GM23338 (cell line): ENCODE measurements around the gene VPS50. TPM values are rescaled to one million over a fixed set of nuclear protein-coding genes. Genes with fewer than 3 reads are reported as not detected.

Source experiments
- ATAC-seq: fragments of 200-7000 bp; cut with Tn5 transposase; 3 replicates; pipeline ENCODE4 v1.9.1; 2020
- DNase-seq: peaks from one replicate; pipeline ENCODE4 v3.0.0-alpha.2; 2015; ENCODE audit warnings: low spot score
- H2AFZ ChIP-seq: fragments of 200-600 bp; sonication (generic); 2 replicates; pipeline ENCODE4 v1.8.0; 2016; ENCODE audit warnings: antibody characterized with exemption, mild to moderate bottlenecking, moderate library complexity
- H3F3A ChIP-seq: fragments of 200-600 bp; sonication (generic); replicated peaks from 2 replicates; pipeline ENCODE4 v1.8.0; 2017; ENCODE audit warnings: antibody characterized with exemption, mixed run types, low read depth
- H3K27ac ChIP-seq: fragments of 200-600 bp; sonication (generic); 2 replicates; pipeline ENCODE4 v1.6.1; 2016; ENCODE audit warnings: low read depth
- H3K27me3 ChIP-seq: fragments of 200-600 bp; sonication (generic); 2 replicates; pipeline ENCODE4 v1.8.0; 2016; ENCODE audit warnings: mild to moderate bottlenecking, mixed run types, moderate library complexity; ENCODE audit not compliant: insufficient read depth
- H3K36me3 ChIP-seq: fragments of 200-600 bp; sonication (generic); 2 replicates; pipeline ENCODE4 v1.8.0; 2016; ENCODE audit warnings: mild to moderate bottlenecking; ENCODE audit not compliant: insufficient read depth
- H3K4me1 ChIP-seq: fragments of 200-600 bp; sonication (generic); 2 replicates; pipeline ENCODE4 v1.8.0; 2016; ENCODE audit warnings: mild to moderate bottlenecking, moderate library complexity; ENCODE audit not compliant: insufficient read depth
- H3K4me2 ChIP-seq: fragments of 200-600 bp; sonication (generic); 2 replicates; pipeline ENCODE4 v1.7.1; 2017; ENCODE audit warnings: mixed run types
- H3K4me3 ChIP-seq: fragments of 200-600 bp; sonication (generic); 2 replicates; pipeline ENCODE4 v1.6.1; 2016; ENCODE audit warnings: mixed run types
- H3K79me2 ChIP-seq: fragments of 200-600 bp; sonication (generic); replicated peaks from 2 replicates; pipeline ENCODE4 v1.8.0; 2017; ENCODE audit warnings: mild to moderate bottlenecking; ENCODE audit not compliant: insufficient read depth
- H3K9me2 ChIP-seq: fragments of 200-600 bp; sonication (generic); 2 replicates; pipeline ENCODE4 v1.8.0; 2017; ENCODE audit not compliant: insufficient read depth
- H4K20me1 ChIP-seq: fragments of 200-600 bp; sonication (generic); replicated peaks from 2 replicates; pipeline ENCODE4 v1.8.0; 2017; ENCODE audit warnings: mild to moderate bottlenecking; ENCODE audit not compliant: insufficient read depth
- H3K27ac Mint-ChIP-seq: 2 replicates; pipeline ENCODE4 v1.8.0; 2020; ENCODE audit warnings: inconsistent platforms, mild to moderate bottlenecking, moderate library complexity, mixed read lengths
- H3K27me3 Mint-ChIP-seq: 3 replicates; pipeline ENCODE4 v1.8.0; 2022; ENCODE audit warnings: low read depth, mild to moderate bottlenecking, moderate library complexity, mixed read lengths, inconsistent platforms; ENCODE audit not compliant: insufficient read depth, poor library complexity
- H3K36me3 Mint-ChIP-seq: 3 replicates; pipeline ENCODE4 v1.8.0; 2021; ENCODE audit warnings: low read depth, mild to moderate bottlenecking, inconsistent platforms, moderate library complexity, mixed read lengths
- H3K4me1 Mint-ChIP-seq: 3 replicates; pipeline ENCODE4 v1.8.0; 2020; ENCODE audit warnings: mild to moderate bottlenecking, inconsistent platforms, mixed read lengths
- H3K4me3 Mint-ChIP-seq: 3 replicates; pipeline ENCODE4 v1.8.0; 2021; ENCODE audit warnings: moderate library complexity, mild to moderate bottlenecking, inconsistent platforms, mixed read lengths
- H3K9me3 Mint-ChIP-seq: 3 replicates; pipeline ENCODE4 v1.8.0; 2020; ENCODE audit warnings: moderate library complexity, mild to moderate bottlenecking, inconsistent platforms, mixed read lengths
- CREB1 ChIP-seq: fragments of 250-450 bp; sonication (Bioruptor Pico); IDR thresholded peaks from 2 replicates; pipeline ENCODE4 v1.5.0; 2020; ENCODE audit warnings: low read depth, mild to moderate bottlenecking, moderate library complexity
- EZH2 ChIP-seq: fragments of 200-600 bp; sonication (generic); IDR thresholded peaks from one replicate; pipeline ENCODE4 v1.8.0; 2017; ENCODE audit warnings: antibody characterized with exemption, mild to moderate bottlenecking, low read depth; ENCODE audit not compliant: unreplicated experiment
- EZH2phosphoT487 ChIP-seq: fragments of 200-600 bp; sonication (generic); IDR thresholded peaks from one replicate; pipeline ENCODE4 v1.8.1; 2018; ENCODE audit warnings: antibody characterized with exemption; ENCODE audit not compliant: unreplicated experiment
- JUNB ChIP-seq: IDR thresholded peaks from one replicate; pipeline ENCODE4 v1.6.1; 2016; ENCODE audit warnings: antibody characterized with exemption; ENCODE audit not compliant: unreplicated experiment
- NANOG ChIP-seq: IDR thresholded peaks from 2 replicates; pipeline ENCODE4 v1.6.1; 2016; ENCODE audit warnings: antibody characterized with exemption, borderline replicate concordance
- STAT1 ChIP-seq: IDR thresholded peaks from one replicate; pipeline ENCODE4 v1.6.1; 2016; ENCODE audit warnings: antibody characterized with exemption; ENCODE audit not compliant: unreplicated experiment
- ZNF331 ChIP-seq: fragments of 250-450 bp; sonication (Bioruptor Pico); IDR thresholded peaks from 2 replicates; pipeline ENCODE4 v1.5.0; 2020; ENCODE audit warnings: low read depth, mild to moderate bottlenecking, moderate library complexity
- polyA plus RNA-seq: library from polyadenylated mRNA; unstranded; fragments of >200 nt; fragmentation: Nextera tagmentation; extraction: Ambion mirVana; gene quantifications from 2 replicates; pipeline ENCODE4 v1.2.1, GENCODE V29; 2016
- total RNA-seq: library from RNA; depleted of rRNA; stranded (reverse); fragments of >200 nt; shearing (Covaris generic); gene quantifications from 2 replicates; pipeline ENCODE4 v1.2.3, GENCODE V29; 2014
- TF ChIP-seq, protein P1 (sequence below): IDR thresholded peaks from one replicate; pipeline ENCODE4 v1.6.1; 2018; ENCODE audit warnings: antibody characterized with exemption; ENCODE audit not compliant: unreplicated experiment
- TF ChIP-seq, protein P2 (sequence below): IDR thresholded peaks from 2 replicates; pipeline ENCODE4 v1.6.1; 2016; ENCODE audit warnings: antibody characterized with exemption
- TF ChIP-seq, protein P3 (sequence below), 2 experiments: fragments of 200-600 bp in 1 of 2; sonication (generic) in 1 of 2; conservative IDR thresholded peaks; 2 replicates each; pipeline versions ENCODE4 v1.5.1 to v1.6.1; 2016 to 2017; ENCODE audit warnings: antibody characterized with exemption in 2 of 2, low read depth in 2 of 2, mild to moderate bottlenecking in 2 of 2, moderate library complexity in 1 of 2
- TF ChIP-seq, protein P4 (sequence below): fragments of 250-450 bp; sonication (Bioruptor Pico); IDR thresholded peaks from 2 replicates; pipeline ENCODE4 v1.5.0; 2020; ENCODE audit warnings: mild to moderate bottlenecking, moderate library complexity

The VPS50 gene
- total and polyA plus RNA-seq, 2 experiments from 2014 or later = 4.3 to 12.3 TPM

DNA sequence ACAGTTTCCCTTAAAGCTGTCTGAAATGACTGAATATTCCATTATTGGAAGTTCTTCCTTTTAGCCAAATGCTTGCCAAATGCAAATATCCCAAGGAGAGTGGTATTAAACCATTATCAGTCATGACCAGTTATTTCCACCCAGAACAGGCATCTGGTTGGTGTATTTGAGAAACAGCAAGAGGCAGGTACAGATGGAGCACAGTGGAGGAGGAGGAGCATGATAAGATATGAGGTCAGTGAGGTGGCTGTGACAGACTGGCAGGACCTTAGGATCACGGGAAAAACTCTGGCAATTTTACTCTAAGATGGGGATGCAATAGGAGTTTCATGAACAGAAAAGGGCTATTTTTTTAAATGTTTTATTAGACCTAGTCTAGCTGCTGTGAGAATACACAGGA lies 12.3 kb upstream of the VPS50 start:
- no peak overlapping the region for H3K4me2 ChIP-seq
- H3K27ac ChIP-seq = no peak overlapping the region
- H3K4me1 ChIP-seq = no peaks in the 10 kb centered on the region
- H3K4me3 Mint-ChIP-seq = no peak overlapping the region
- no peaks in the 10 kb centered on the region; the same call in 1 of the 2 replicates for H3K9me2 ChIP-seq
- no peak overlapping the region for H3K4me3 ChIP-seq
- TF ChIP-seq JUNB (no peak), CREB1 (CRISPR knock-in tag) (no peak), EZH2 (no peak), STAT1 (no peak), ZNF331 (CRISPR knock-in tag) (no peak), EZH2phosphoT487 (no peak), NANOG (no peak)
- TF ChIP-seq, protein P1, sequence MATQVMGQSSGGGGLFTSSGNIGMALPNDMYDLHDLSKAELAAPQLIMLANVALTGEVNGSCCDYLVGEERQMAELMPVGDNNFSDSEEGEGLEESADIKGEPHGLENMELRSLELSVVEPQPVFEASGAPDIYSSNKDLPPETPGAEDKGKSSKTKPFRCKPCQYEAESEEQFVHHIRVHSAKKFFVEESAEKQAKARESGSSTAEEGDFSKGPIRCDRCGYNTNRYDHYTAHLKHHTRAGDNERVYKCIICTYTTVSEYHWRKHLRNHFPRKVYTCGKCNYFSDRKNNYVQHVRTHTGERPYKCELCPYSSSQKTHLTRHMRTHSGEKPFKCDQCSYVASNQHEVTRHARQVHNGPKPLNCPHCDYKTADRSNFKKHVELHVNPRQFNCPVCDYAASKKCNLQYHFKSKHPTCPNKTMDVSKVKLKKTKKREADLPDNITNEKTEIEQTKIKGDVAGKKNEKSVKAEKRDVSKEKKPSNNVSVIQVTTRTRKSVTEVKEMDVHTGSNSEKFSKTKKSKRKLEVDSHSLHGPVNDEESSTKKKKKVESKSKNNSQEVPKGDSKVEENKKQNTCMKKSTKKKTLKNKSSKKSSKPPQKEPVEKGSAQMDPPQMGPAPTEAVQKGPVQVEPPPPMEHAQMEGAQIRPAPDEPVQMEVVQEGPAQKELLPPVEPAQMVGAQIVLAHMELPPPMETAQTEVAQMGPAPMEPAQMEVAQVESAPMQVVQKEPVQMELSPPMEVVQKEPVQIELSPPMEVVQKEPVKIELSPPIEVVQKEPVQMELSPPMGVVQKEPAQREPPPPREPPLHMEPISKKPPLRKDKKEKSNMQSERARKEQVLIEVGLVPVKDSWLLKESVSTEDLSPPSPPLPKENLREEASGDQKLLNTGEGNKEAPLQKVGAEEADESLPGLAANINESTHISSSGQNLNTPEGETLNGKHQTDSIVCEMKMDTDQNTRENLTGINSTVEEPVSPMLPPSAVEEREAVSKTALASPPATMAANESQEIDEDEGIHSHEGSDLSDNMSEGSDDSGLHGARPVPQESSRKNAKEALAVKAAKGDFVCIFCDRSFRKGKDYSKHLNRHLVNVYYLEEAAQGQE = no peak
- TF ChIP-seq, protein P2, sequence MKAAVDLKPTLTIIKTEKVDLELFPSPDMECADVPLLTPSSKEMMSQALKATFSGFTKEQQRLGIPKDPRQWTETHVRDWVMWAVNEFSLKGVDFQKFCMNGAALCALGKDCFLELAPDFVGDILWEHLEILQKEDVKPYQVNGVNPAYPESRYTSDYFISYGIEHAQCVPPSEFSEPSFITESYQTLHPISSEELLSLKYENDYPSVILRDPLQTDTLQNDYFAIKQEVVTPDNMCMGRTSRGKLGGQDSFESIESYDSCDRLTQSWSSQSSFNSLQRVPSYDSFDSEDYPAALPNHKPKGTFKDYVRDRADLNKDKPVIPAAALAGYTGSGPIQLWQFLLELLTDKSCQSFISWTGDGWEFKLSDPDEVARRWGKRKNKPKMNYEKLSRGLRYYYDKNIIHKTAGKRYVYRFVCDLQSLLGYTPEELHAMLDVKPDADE = no peak
- TF ChIP-seq, protein P3, sequence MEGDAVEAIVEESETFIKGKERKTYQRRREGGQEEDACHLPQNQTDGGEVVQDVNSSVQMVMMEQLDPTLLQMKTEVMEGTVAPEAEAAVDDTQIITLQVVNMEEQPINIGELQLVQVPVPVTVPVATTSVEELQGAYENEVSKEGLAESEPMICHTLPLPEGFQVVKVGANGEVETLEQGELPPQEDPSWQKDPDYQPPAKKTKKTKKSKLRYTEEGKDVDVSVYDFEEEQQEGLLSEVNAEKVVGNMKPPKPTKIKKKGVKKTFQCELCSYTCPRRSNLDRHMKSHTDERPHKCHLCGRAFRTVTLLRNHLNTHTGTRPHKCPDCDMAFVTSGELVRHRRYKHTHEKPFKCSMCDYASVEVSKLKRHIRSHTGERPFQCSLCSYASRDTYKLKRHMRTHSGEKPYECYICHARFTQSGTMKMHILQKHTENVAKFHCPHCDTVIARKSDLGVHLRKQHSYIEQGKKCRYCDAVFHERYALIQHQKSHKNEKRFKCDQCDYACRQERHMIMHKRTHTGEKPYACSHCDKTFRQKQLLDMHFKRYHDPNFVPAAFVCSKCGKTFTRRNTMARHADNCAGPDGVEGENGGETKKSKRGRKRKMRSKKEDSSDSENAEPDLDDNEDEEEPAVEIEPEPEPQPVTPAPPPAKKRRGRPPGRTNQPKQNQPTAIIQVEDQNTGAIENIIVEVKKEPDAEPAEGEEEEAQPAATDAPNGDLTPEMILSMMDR (conservative IDR thresholded peaks at IDR 0.05; ENCODE audit: low read depth in 2 of 2) = no peak
- TF ChIP-seq, protein P4, sequence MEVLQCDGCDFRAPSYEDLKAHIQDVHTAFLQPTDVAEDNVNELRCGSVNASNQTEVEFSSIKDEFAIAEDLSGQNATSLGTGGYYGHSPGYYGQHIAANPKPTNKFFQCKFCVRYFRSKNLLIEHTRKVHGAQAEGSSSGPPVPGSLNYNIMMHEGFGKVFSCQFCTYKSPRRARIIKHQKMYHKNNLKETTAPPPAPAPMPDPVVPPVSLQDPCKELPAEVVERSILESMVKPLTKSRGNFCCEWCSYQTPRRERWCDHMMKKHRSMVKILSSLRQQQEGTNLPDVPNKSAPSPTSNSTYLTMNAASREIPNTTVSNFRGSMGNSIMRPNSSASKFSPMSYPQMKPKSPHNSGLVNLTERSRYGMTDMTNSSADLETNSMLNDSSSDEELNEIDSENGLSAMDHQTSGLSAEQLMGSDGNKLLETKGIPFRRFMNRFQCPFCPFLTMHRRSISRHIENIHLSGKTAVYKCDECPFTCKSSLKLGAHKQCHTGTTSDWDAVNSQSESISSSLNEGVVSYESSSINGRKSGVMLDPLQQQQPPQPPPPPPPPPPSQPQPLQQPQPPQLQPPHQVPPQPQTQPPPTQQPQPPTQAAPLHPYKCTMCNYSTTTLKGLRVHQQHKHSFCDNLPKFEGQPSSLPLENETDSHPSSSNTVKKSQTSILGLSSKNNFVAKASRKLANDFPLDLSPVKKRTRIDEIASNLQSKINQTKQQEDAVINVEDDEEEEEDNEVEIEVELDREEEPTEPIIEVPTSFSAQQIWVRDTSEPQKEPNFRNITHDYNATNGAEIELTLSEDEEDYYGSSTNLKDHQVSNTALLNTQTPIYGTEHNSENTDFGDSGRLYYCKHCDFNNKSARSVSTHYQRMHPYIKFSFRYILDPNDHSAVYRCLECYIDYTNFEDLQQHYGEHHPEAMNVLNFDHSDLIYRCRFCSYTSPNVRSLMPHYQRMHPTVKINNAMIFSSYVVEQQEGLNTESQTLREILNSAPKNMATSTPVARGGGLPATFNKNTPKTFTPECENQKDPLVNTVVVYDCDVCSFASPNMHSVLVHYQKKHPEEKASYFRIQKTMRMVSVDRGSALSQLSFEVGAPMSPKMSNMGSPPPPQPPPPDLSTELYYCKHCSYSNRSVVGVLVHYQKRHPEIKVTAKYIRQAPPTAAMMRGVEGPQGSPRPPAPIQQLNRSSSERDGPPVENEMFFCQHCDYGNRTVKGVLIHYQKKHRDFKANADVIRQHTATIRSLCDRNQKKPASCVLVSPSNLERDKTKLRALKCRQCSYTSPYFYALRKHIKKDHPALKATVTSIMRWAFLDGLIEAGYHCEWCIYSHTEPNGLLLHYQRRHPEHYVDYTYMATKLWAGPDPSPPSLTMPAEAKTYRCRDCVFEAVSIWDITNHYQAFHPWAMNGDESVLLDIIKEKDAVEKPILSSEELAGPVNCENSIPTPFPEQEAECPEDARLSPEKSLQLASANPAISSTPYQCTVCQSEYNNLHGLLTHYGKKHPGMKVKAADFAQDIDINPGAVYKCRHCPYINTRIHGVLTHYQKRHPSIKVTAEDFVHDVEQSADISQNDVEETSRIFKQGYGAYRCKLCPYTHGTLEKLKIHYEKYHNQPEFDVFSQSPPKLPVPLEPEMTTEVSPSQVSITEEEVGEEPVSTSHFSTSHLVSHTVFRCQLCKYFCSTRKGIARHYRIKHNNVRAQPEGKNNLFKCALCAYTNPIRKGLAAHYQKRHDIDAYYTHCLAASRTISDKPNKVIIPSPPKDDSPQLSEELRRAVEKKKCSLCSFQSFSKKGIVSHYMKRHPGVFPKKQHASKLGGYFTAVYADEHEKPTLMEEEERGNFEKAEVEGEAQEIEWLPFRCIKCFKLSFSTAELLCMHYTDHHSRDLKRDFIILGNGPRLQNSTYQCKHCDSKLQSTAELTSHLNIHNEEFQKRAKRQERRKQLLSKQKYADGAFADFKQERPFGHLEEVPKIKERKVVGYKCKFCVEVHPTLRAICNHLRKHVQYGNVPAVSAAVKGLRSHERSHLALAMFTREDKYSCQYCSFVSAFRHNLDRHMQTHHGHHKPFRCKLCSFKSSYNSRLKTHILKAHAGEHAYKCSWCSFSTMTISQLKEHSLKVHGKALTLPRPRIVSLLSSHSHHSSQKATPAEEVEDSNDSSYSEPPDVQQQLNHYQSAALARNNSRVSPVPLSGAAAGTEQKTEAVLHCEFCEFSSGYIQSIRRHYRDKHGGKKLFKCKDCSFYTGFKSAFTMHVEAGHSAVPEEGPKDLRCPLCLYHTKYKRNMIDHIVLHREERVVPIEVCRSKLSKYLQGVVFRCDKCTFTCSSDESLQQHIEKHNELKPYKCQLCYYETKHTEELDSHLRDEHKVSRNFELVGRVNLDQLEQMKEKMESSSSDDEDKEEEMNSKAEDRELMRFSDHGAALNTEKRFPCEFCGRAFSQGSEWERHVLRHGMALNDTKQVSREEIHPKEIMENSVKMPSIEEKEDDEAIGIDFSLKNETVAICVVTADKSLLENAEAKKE = no peak
- H3K79me2 ChIP-seq = no peaks in the 10 kb centered on the region
- H3K27ac Mint-ChIP-seq = no peak overlapping the region
- no peaks in the 10 kb centered on the region for H3K36me3 ChIP-seq
- no peaks in the 10 kb centered on the region for H3F3A ChIP-seq
- H2AFZ ChIP-seq = no peak overlapping the region
- no peak for ATAC-seq
- no peaks in the 10 kb centered on the region for H3K36me3 Mint-ChIP-seq
- no peaks in the 10 kb centered on the region for H3K27me3 Mint-ChIP-seq
- H3K4me1 Mint-ChIP-seq = no peaks in the 10 kb centered on the region
- no peaks in the 10 kb centered on the region for H4K20me1 ChIP-seq
- no peaks in the 10 kb centered on the region for H3K27me3 ChIP-seq
- H3K9me3 Mint-ChIP-seq = no peaks in the 10 kb centered on the region
- DNase-seq = no peak
